ENCODE data around the gene CER1.

The CER1 gene

GRCh38 chr9:14722391-14723035, at the start of gene CER1:
TSS of gene CER1 (minus strand) at chr9:14722733. CDS start at chr9:14722672, 61 bp downstream.
- no peak for DNase-seq

GRCh38 chr9:14770592-14770991, 48.1 kb upstream of the CER1 start:
- no peak for DNase-seq

DNA sequence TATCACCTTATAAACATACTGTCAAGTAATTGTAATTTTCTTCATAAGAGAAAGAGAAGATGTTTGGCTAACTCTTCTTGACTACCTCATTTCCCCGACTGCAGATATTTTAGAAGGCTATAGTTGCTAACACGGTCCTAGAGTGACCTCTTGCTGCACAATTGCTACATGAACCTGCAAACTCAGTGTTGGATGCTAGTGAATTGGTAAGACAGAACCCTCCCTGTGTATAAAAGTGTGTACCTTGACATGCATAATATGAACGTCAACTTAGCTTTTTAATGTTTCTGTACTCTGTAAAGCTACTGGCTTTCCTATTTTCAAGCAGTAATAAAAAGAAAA, 46.7 kb upstream of the CER1 start:
- no peak for DNase-seq

DNA sequence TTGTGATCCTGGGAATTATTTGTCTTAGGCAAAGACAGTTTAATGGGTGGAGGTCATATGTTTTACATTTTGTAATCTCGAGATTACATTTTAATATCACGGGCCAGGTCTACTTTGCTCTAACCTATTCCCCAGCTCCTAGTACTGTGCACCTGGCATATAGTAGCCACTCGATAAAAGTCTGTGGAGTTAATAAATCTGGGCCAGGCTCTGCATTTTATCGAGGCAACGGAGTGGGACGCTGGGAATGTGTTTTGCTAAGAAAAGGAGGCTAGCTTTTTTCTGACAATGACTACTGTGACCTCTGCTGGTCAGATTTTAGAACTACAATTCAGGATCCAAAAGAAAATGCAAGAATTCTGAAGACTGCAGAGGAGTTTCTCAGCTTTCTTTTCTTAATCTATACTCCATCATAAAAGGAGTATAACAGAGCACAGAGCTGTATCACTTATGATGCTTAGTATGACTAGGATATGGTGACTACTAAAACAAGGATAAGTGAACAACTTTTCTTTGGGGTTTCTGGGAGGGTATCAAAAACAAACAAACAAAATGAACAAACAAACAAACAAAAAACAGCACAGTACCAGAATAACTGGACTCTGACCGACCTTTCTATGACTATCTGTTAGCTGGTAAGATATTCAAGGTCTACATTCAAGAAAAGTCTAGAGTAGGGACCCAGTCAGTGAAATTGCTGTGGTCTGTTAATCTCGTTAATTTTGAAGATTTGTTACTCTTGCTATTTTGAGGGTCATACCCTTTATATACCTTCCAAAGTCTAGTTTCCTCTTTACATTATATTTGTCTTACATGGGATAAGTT, 46.1 kb upstream of the CER1 start:
- DNase-seq: peak; percentile 37

- no peak for DNase-seq
Observed at GRCh38 chr9:14766299-14766698, 43.8 kb upstream of the CER1 start.

GRCh38 chr9:14761584-14761983, 39.1 kb upstream of the CER1 start:
- no peak for DNase-seq

- DNase-seq: no peak
Observed at GRCh38 chr9:14760060-14760459, 37.5 kb upstream of the CER1 start.

- no peak for DNase-seq
Observed at GRCh38 chr9:14756291-14756690, 33.8 kb upstream of the CER1 start.

- no peak for DNase-seq
Observed at GRCh38 chr9:14752871-14753270, 30.3 kb upstream of the CER1 start.

DNA sequence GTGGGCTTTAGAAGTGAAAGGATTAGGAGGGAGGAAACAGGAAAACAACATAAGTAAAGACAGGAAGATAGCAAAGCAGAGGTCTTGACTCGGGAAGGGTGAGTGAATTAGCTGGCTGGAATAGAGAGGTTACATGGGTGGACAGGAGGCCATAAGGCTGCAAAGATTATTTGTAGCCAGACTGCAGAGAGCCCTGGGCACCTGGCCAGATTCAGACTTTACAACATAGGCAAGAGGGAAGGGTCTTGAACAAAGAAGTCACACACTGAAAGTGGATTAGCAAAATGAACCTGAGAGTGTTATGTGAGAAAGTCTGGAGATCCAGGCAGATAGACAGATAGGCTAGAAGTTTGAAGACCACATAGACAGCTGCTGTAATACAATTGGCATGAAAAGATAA, 29.7 kb upstream of the CER1 start:
- no peak for DNase-seq

- DNase-seq: no peak
Observed at GRCh38 chr9:14750821-14751220, 28.3 kb upstream of the CER1 start.

DNA sequence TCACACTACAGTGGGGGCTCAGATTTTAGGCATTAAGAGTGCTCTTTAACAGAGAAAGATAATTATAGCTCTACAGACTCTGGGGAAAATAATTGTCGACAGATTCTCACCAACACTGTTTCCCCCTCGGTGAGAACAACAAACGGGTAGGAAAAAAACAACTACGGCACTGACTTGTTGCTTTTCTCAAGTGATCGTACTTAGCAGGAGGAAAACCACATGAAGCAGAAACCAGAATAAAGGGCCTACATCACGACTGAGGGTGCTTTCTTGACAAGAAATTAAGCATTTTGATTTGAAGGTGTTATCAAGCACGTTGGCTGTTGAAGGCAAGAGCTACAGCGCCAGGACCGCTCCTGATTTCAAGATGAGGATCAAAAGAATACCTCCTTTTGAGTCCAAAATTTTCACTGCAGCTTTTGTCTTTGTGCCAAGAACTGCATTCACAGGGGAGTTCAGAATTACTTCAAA, 27.2 kb upstream of the CER1 start:
- DNase-seq: no peak

DNA sequence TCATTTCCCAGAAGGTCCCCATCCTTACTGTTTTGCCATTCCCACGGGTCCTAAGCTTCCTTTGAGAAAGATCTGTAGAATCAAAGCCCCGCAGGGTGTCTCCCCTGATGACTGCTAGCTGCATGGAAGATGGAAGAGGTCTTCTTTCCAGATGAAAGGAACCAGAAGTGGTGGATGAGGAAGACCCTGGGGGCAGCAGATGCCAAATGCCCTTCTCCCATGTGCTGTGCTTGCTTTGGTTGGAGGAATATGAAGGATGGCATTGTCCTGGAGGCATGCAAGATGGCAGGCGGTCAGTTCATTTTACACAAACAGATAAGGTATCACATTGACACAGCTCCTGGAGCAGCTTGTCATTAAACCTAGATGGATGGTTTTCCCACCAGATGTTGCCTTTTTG, 25.8 kb upstream of the CER1 start:
- DNase-seq: no peak

- DNase-seq: no peak
Observed at GRCh38 chr9:14747111-14747510, 24.6 kb upstream of the CER1 start.

DNA sequence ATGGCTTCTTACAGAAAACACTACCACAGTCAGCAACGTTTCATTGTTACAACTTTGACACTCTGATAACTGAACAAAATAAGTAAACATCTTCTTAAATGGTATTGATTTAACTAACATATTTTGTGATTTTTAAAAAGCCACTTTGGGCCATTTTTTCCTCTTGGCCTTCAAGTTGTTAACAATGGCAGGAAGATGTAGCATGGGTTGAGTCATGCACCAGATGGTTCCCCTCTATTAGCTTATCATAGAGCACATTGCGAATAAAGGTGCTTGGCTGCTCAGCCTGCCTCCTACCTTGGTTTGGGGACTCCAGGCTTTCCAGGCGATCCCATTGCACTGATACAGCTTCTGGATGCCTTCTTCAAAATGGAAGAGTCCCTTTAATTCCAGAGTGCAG, 24.1 kb upstream of the CER1 start:
- no peak for DNase-seq

- no peak for DNase-seq
Observed at GRCh38 chr9:14744768-14745167, 22.2 kb upstream of the CER1 start.

DNA sequence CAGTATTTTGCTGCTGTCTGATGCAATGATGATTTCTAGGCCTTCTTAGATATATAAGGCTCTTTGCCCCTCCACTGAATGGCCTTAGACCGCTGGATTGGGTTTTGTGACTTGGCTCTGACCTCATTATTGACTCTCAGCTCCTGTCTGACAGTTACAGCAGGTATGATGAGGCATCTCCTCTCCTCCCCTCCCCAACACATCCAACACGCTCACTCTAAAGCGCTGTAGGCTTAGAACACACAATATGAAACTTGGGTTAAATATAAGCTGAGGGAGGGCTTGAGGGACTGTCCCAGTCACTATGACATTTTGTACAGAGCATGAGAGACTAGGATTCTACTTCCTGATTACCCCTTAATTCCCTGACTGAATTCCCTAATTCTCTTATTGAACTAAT, 18.8 kb upstream of the CER1 start:
- DNase-seq: no peak

- no peak for DNase-seq
Observed at GRCh38 chr9:14733133-14733532, 10.6 kb upstream of the CER1 start.

- DNase-seq: no peak
Observed at GRCh38 chr9:14731294-14731981, 8.9 kb upstream of the CER1 start.

- no peak for DNase-seq
Observed at GRCh38 chr9:14730461-14730898, 7.9 kb upstream of the CER1 start.

GRCh38 chr9:14723301-14723700, 768 bp upstream of the CER1 start:
- no peak for DNase-seq

- DNase-seq: no peak
Observed at GRCh38 chr9:14719231-14719923, 3.2 kb downstream of the CER1 start.

GRCh38 chr9:14715102-14715501, 7.4 kb downstream of the CER1 start:
- no peak for DNase-seq

Data from activated CD4-positive, alpha-beta T cell treated with anti-CD3 and anti-CD28 coated beads, Interleukin-2, amount 50 U/mL, for 16 hours (primary cell).